ENCODE results near the gene ZNF670. TPM values are rescaled to one million over a fixed set of nuclear protein-coding genes. Genes with fewer than 3 reads are reported as not detected.

The ZNF670 gene
- total RNA-seq, 4 donors from 2014 or later = 5.0 to 9.5 (median 7.4) TPM

DNA sequence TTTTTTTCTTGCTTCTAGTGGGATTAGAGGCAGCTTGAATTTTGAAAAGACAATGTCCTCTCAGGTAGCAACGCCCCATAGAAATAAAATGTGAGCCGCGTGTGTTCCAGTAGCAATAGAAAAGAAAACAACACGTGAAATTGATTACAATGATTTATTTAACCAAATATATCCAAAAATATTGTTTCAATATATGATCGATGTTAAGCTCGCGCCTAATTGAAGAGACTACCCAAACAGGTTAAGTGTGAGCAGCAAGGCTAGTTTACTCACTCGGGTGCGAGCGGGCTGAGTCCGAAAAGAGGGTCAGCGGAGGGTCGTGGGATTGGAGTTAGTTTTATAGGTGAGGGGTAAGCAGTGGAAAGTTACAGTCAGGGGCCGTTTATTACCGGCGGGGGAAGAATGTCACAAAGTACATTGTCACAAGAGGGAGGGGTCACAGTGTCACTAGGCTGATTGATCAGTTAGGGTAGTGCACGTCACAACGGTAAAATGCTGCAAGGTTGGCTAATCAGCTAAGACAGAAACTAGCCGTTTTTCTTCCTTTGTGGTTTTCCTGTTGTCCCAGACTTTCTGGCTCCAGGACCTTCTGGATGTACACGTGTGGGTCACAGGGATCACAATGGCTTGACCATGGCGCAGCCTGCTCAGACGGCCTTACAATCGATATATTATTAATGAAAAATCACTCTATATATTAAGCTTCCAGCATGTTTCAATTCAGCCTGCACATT lies 697 bp upstream of the ZNF670 start:
- Histone ChIP-seq H3K27me3 (no peaks in the 10 kb centered on the region), H3K4me3 (peak overlapping the region in 1 of 2 donors; percentile 85), H3K27ac (peak overlapping the region; percentile 47 to 85), H3K36me3 (no peaks in the 10 kb centered on the region), H3K9me3 (no peaks in the 10 kb centered on the region), H3K4me1 (no peaks in the 10 kb centered on the region)
- DNase-seq = no peak
- TF ChIP-seq, protein P1, sequence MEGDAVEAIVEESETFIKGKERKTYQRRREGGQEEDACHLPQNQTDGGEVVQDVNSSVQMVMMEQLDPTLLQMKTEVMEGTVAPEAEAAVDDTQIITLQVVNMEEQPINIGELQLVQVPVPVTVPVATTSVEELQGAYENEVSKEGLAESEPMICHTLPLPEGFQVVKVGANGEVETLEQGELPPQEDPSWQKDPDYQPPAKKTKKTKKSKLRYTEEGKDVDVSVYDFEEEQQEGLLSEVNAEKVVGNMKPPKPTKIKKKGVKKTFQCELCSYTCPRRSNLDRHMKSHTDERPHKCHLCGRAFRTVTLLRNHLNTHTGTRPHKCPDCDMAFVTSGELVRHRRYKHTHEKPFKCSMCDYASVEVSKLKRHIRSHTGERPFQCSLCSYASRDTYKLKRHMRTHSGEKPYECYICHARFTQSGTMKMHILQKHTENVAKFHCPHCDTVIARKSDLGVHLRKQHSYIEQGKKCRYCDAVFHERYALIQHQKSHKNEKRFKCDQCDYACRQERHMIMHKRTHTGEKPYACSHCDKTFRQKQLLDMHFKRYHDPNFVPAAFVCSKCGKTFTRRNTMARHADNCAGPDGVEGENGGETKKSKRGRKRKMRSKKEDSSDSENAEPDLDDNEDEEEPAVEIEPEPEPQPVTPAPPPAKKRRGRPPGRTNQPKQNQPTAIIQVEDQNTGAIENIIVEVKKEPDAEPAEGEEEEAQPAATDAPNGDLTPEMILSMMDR (IDR thresholded peaks at IDR 0.05) = no peak
- intact Hi-C loops (cut with DNase I; ENCODE audit: low total_unique reads) = no loop called here

DNA sequence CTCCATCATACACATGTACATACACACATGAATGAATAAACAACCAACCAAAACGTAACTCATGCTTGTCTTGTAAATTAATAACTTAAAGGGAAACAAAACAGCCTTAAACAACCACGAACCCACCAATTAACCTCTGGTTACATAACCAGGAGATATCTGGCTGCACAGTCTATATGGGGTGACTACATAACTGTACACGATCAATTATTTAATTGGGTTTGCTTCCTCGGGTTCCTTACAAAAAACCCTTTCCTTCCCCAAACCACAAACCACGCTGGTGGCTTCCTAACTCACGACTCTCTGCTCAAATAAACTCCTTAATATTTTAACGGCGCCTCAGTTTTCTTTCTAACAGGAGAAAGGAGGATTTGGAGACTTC lies 744 bp downstream of the ZNF670 start:
- peak overlapping the region; percentile 73 to 85 for H3K4me3 ChIP-seq
- peak overlapping the region; percentile 84 to 85 for H3K27ac ChIP-seq
- TF ChIP-seq POLR2A (IDR thresholded peaks at IDR 0.05) = no peak
- TF ChIP-seq, protein P1 (IDR thresholded peaks at IDR 0.05) = no peak
- intact Hi-C loops (cut with DNase I; ENCODE audit: low total_unique reads) = no loop called here
- no peaks in the 10 kb centered on the region for H3K9me3 ChIP-seq
- no peak for DNase-seq
- H3K36me3 ChIP-seq = no peaks in the 10 kb centered on the region
- H3K27me3 ChIP-seq = no peaks in the 10 kb centered on the region
- no peaks in the 10 kb centered on the region for H3K4me1 ChIP-seq

DNA sequence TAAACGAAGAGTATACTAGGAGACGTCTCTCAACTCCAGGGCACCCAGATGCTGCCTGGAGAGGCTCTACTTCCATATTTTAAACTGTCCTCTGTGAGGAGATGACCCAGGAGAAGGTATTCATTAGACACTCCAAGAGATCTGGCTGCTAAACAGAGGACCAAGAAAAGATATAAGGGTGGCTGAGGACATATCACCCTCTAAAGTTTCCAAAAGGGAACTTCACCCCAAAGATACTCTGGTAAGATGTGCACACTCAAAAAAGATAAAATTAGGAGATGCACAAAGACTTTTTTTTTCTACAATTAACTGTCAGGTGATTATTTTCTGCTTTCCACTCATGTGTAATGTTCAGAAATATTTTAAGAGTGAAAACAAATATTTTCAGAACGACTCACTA lies 1.4 kb downstream of the ZNF670 start:
- Histone ChIP-seq H3K9me3 (no peaks in the 10 kb centered on the region), H3K4me3 (no peak overlapping the region), H3K4me1 (no peaks in the 10 kb centered on the region), H3K36me3 (no peaks in the 10 kb centered on the region), H3K27ac (peak overlapping the region in 1 of 2 donors; percentile 85), H3K27me3 (no peaks in the 10 kb centered on the region)
- TF ChIP-seq, protein P1 (IDR thresholded peaks at IDR 0.05) = no peak
- no peak for TF ChIP-seq POLR2A (IDR thresholded peaks at IDR 0.05)
- DNase-seq = no peak
- intact Hi-C loops (cut with DNase I; ENCODE audit: low total_unique reads) = no loop called here

DNA sequence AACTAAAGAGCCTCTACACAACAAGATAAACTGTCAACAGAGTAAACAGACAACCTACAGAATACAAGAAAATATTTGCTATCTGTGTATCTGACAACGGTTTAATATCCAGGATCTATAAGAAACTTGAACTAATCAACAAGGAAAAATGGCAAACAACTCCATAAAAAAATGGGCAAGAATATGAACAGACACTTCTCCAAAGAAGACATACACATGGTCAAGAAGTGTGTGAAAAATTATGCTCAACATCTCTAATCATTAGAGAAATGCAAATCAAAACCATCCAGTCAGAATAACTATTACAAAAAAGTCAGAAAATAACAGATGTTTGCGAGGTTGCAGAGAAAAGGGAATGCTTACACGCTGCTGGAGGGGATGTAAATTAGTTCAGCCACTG lies 8.0 kb downstream of the ZNF670 start:
- no peak for DNase-seq
- intact Hi-C loops (cut with DNase I; ENCODE audit: low total_unique reads) = no loop called here
- no peak overlapping the region for H3K27ac ChIP-seq
- H3K36me3 ChIP-seq = no peaks in the 10 kb centered on the region
- H3K4me1 ChIP-seq = no peaks in the 10 kb centered on the region
- H3K27me3 ChIP-seq = no peaks in the 10 kb centered on the region
- H3K9me3 ChIP-seq = no peaks in the 10 kb centered on the region
- TF ChIP-seq, protein P1 (IDR thresholded peaks at IDR 0.05) = no peak
- TF ChIP-seq POLR2A (IDR thresholded peaks at IDR 0.05) = no peak
- H3K4me3 ChIP-seq = no peak overlapping the region

DNA sequence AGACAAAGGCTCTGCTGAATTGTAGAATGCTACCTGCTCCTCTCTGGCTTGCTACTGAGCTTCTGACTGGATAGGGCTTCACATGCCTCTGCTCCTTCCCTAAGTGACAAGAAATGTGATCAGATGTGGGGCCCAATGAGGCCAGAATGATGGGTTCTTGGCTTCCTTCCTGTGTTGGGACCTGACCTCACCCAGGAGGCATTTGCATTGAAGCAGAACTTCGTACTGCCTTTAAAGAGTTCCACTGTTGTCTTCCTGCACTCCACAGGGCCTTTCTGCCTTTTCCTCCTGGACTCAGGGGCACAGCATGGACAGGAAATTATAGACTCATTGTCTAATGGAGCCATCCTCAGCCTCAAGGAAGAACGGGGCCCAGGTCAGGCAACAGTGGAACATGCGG lies 14.3 kb downstream of the ZNF670 start:
- H3K27ac ChIP-seq = no peak overlapping the region
- no peak overlapping the region for H3K4me3 ChIP-seq
- intact Hi-C loops (cut with DNase I; ENCODE audit: low total_unique reads) = no loop called here
- no peaks in the 10 kb centered on the region for H3K27me3 ChIP-seq
- no peaks in the 10 kb centered on the region for H3K4me1 ChIP-seq
- no peak for DNase-seq
- no peaks in the 10 kb centered on the region for H3K36me3 ChIP-seq
- TF ChIP-seq, protein P1 (IDR thresholded peaks at IDR 0.05) = no peak
- no peak for TF ChIP-seq POLR2A (IDR thresholded peaks at IDR 0.05)
- H3K9me3 ChIP-seq = no peaks in the 10 kb centered on the region

Data from uterus (tissue), 4 donors.